OCI-LY7 (cell line): Measurements from ENCODE around the gene MAP3K14. TPM values are rescaled to one million over a fixed set of nuclear protein-coding genes. Genes with fewer than 3 reads are reported as not detected.

Experiments
- BruUV-seq: library from RNA; stranded (reverse); fragments of 400-500 nt; replicated peaks from 2 replicates; lab custom pipeline; 2021; lab: Mats Ljungman, UMichigan
- CTCF ChIA-PET: fragments of 300-600 bp; sonication (Branson Sonifier 250); formaldehyde crosslinking; loops from one replicate; lab custom pipeline; 2022; ENCODE audit warnings: antibody characterized with exemption; ENCODE audit not compliant: unreplicated experiment; lab: Charles Lee
- POLR2A ChIA-PET: fragments of 300-600 bp; sonication (Branson Sonifier 250); formaldehyde crosslinking; loops from one replicate; lab custom pipeline; 2022; ENCODE audit warnings: antibody characterized with exemption; lab: Charles Lee
- DNase-seq: peaks from one replicate; pipeline ENCODE4 v3.0.0-alpha.2; 2015; ENCODE audit warnings: low spot score
- H2AFZ ChIP-seq: fragments of 200-600 bp; sonication (generic), shearing (Covaris generic); 2 replicates; pipeline ENCODE4 v1.6.1; 2014; ENCODE audit warnings: mild to moderate bottlenecking, antibody characterized with exemption, low read length, moderate library complexity
- H3K27ac ChIP-seq: fragments of 200-600 bp; sonication (generic); 2 replicates; pipeline ENCODE4 v1.5.1; 2014; ENCODE audit warnings: mixed run types, low read depth, mild to moderate bottlenecking, moderate library complexity, low read length, inconsistent platforms; ENCODE audit not compliant: poor library complexity, severe bottlenecking
- H3K36me3 ChIP-seq: fragments of 200-600 bp; sonication (generic); 2 replicates; pipeline ENCODE4 v1.6.1; 2014; ENCODE audit warnings: mild to moderate bottlenecking, antibody characterized with exemption, low read length, moderate library complexity, mixed read lengths; ENCODE audit not compliant: insufficient read depth
- H3K4me1 ChIP-seq: fragments of 200-600 bp; sonication (generic); 2 replicates; pipeline ENCODE4 v1.5.1; 2014; ENCODE audit warnings: mild to moderate bottlenecking, low read length; ENCODE audit not compliant: insufficient read depth, poor library complexity, severe bottlenecking
- H3K4me2 ChIP-seq: fragments of 200-600 bp; sonication (generic); 2 replicates; pipeline ENCODE4 v1.6.1; 2014; ENCODE audit warnings: mild to moderate bottlenecking, low read length
- H3K4me3 ChIP-seq: fragments of 200-600 bp; sonication (generic); 2 replicates; pipeline ENCODE4 v1.5.1; 2014; ENCODE audit warnings: mild to moderate bottlenecking, low read depth, low read length; ENCODE audit not compliant: poor library complexity, severe bottlenecking
- H3K79me2 ChIP-seq: fragments of 200-600 bp; sonication (generic); 2 replicates; pipeline ENCODE4 v1.6.1; 2016; ENCODE audit warnings: low read depth, mild to moderate bottlenecking, low read length, moderate library complexity, mixed read lengths; ENCODE audit not compliant: insufficient read depth
- H3K9me2 ChIP-seq: fragments of 200-600 bp; sonication (generic); 2 replicates; pipeline ENCODE4 v1.6.1; 2016; ENCODE audit warnings: mild to moderate bottlenecking, low read length, mixed read lengths; ENCODE audit not compliant: insufficient read depth
- H3K9me3 ChIP-seq: fragments of 200-600 bp; sonication (generic); 2 replicates; pipeline ENCODE4 v1.6.1; 2014; ENCODE audit warnings: mild to moderate bottlenecking, mixed run types, low read length, mixed read lengths
- H4K20me1 ChIP-seq: fragments of 200-600 bp; sonication (generic); 2 replicates; pipeline ENCODE4 v1.6.1; 2014; ENCODE audit warnings: mild to moderate bottlenecking, antibody characterized with exemption, low read length, moderate library complexity, mixed read lengths; ENCODE audit not compliant: insufficient read depth
- EZH2phosphoT487 ChIP-seq: fragments of 200-600 bp; sonication (generic); IDR thresholded peaks from 2 replicates; pipeline ENCODE4 v1.6.1; 2018; ENCODE audit warnings: low read depth, borderline replicate concordance, mild to moderate bottlenecking, mixed run types, antibody characterized with exemption, low read length, moderate library complexity, mixed read lengths
- intact Hi-C: fragments of 100-400 bp; cut with micrococcal nuclease; formaldehyde crosslinking; loops from one replicate; pipeline ENCODE4 v1.10.0; 2022; ENCODE audit not compliant: unreplicated experiment
- total RNA-seq, 2 experiments: library from RNA; depleted of rRNA in 1 of 2; stranded (reverse); fragments of >200 nt in 1 of 2; shearing (Covaris generic) in 1 of 2; gene quantifications; 2 replicates each; pipeline ENCODE4 v1.2.3, GENCODE V29; 2014 to 2022
- TF ChIP-seq, protein P1 (sequence below): fragments of 200-600 bp; sonication (generic); conservative IDR thresholded peaks from 2 replicates; pipeline ENCODE4 v1.5.1; 2014; ENCODE audit warnings: mild to moderate bottlenecking, antibody characterized with exemption, low read length, moderate library complexity, mixed read lengths

The MAP3K14 gene
- total RNA-seq, 2 experiments from 2014 or later = 12.3 to 21.2 TPM

DNA sequence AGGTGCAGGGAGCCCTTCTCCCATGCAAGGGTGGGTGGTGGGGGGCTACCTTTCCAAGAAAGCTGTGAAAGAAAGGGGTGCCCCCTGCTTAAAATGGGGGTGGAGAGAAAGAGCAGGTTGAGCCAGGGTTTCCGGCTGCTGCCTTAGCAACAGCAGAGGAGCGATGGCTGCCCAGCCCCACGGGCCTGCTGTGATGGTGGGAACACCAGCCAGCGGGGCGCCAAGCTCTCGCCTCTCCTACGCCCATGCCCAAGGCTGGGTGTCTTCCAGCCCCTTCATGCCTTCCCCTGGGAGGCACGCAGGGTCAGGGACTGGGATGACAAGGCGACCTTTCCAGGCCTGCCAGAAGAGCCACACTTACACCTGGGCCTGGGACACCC is 92.2 kb downstream of the MAP3K14 start:
- intact Hi-C loops = loop anchor here (5.0 kb wide), 1 partner anchor 93 kb away; the partner anchor contains the start of gene MAP3K14
- DNase-seq = no peak
- Histone ChIP-seq H3K9me3 (no peaks in the 10 kb centered on the region), H2AFZ (no peak overlapping the region), H3K4me2 (peak overlapping the region; percentile 98), H3K79me2 (peaks cover 71% of the 10 kb centered on the region), H3K4me1 (peaks cover 78% of the 10 kb centered on the region), H3K4me3 (peak overlapping the region; percentile 96), H3K27ac (peak overlapping the region; percentile 97), H4K20me1 (0 out of 2 replicates have a peak, but pooled peaks cover 7% of the 10 kb centered on the region), H3K9me2 (no peaks in the 10 kb centered on the region), H3K36me3 (no peaks in the 10 kb centered on the region)
- ChIA-PET CTCF (interaction anchor here (0.6 kb wide), 1 partner anchor 48 kb away, joined by 3 read pairs; no protein-coding TSS in a partner anchor), POLR2A (interaction anchor here (0.6 kb wide), 1 partner anchor 172 kb away, joined by 7 read pairs; no protein-coding TSS in a partner anchor)
- TF ChIP-seq, protein P1, sequence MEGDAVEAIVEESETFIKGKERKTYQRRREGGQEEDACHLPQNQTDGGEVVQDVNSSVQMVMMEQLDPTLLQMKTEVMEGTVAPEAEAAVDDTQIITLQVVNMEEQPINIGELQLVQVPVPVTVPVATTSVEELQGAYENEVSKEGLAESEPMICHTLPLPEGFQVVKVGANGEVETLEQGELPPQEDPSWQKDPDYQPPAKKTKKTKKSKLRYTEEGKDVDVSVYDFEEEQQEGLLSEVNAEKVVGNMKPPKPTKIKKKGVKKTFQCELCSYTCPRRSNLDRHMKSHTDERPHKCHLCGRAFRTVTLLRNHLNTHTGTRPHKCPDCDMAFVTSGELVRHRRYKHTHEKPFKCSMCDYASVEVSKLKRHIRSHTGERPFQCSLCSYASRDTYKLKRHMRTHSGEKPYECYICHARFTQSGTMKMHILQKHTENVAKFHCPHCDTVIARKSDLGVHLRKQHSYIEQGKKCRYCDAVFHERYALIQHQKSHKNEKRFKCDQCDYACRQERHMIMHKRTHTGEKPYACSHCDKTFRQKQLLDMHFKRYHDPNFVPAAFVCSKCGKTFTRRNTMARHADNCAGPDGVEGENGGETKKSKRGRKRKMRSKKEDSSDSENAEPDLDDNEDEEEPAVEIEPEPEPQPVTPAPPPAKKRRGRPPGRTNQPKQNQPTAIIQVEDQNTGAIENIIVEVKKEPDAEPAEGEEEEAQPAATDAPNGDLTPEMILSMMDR = no peak
- TF ChIP-seq EZH2phosphoT487 = no peak
- no TSS peak for BruUV-seq

DNA sequence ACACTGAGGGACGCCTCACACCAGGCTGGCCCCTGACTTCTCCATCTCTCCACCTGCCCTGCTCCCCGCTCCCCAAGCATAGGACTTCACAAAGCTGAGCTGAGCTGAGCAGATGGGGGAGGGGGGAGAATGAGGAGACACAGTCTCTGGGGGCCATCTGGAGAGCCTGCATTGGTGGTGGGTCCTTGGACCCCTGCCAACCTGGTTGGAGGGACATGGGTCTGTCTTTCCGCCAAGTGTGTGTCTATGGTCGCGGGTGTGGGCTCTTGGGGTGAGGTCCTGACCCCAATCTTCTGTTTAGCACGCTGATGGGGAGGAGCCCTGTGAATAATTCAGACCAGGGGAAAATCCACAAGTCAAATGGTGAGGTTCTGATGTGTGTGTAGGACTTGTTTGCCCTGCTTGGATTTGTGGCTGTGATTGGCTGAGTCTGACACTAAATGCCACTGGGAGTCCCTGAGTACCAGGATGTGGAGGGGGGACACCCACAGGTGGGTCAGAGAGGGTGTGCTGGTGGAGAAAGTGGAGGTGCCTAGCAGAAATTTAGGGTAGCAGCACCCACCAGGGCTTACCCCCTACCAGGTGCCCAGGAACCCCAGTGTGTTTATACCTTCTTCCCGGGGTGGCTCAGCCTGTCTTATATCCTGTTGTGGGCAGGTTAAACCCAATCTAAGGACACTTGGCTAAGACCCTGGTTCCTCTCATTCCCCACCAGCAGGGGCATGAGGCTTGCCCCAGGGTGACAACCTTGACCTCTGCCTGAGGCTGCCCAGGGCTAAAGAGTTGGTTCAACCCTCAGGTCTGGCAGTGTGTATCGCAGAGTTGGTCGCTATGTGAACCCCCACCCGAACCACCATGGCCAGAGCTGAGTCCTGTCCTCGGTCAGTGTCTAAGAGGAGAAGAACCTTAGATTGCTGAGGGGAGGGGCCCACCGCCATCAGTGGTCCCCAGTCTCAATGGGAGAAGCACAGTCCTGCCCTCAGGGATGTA is 93.0 kb downstream of the MAP3K14 start:
- intact Hi-C loops = no loop called here
- Histone ChIP-seq H3K4me3 (peak overlapping the region; percentile 96), H3K9me2 (no peaks in the 10 kb centered on the region), H4K20me1 (peaks cover 7% of the 10 kb centered on the region; the same call in 1 of the 2 replicates), H3K36me3 (no peaks in the 10 kb centered on the region), H3K79me2 (peaks cover 63% of the 10 kb centered on the region), H2AFZ (no peak overlapping the region), H3K4me2 (peak overlapping the region; percentile 98), H3K4me1 (peaks cover 70% of the 10 kb centered on the region), H3K27ac (peak overlapping the region; percentile 97), H3K9me3 (no peaks in the 10 kb centered on the region)
- TF ChIP-seq, protein P1 = peak; percentile 63
- no peak for TF ChIP-seq EZH2phosphoT487
- CTCF ChIA-PET = interaction anchor here (0.6 kb wide), 1 partner anchor 47 kb away, joined by 3 read pairs; no protein-coding TSS in a partner anchor
- no TSS peak for BruUV-seq
- DNase-seq = peak; percentile 59
- POLR2A ChIA-PET = interaction anchor here (0.6 to 1.0 kb wide), 3 partner anchors 8 to 171 kb away, joined by 3 to 7 read pairs (median 3); no protein-coding TSS in a partner anchor
